GM21737 (cell line): ENCODE measurements around the gene PALD1.

ENCODE experiments used
- ATAC-seq: cut with Tn5 transposase; IDR thresholded peaks from one replicate; pipeline ENCODE4 v1.9.1; 2021; ENCODE audit warnings: mild to moderate bottlenecking, moderate library complexity; ENCODE audit not compliant: unreplicated experiment

The PALD1 gene

DNA sequence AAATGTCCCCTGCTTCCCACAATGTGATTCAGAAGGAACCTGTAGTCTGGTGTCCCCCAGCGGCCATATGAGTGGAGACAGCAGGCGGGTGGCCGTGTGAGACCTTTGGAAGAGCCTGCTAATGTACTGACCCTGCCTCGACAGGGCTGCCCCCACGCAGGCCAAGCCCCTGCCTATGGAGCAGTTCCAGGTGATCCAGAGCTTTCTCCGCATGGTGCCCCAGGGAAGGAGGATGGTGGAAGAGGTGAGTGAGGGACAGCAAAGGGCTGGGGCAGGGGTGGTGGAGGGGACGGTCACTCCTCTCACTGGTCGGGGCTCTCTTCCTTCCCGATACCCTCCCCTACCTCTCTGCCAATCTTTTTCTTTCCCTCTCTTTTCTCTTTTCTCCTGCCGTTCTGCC is 55.7 kb downstream of the PALD1 start:
- no peak for ATAC-seq

DNA sequence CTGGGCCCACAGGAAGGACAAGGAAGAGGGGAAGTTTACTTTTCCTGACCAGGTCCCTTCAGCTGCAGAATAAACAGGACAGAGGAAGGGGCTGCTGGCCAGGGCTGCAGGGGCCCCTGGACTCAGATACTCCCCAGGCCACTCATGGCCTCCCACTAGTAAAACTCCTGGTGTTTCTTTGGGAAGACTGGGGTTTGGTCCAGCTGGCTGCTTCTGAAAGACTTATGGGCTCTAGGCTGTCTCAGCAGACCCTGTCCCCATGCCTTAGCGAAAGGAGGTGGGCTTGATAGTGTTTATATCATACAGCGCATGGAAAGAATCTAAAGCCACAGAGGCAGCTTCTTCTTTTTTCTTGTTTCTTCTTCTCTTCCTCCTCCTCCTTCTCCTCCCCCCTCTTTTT is 56.4 kb downstream of the PALD1 start:
- ATAC-seq: no peak

DNA sequence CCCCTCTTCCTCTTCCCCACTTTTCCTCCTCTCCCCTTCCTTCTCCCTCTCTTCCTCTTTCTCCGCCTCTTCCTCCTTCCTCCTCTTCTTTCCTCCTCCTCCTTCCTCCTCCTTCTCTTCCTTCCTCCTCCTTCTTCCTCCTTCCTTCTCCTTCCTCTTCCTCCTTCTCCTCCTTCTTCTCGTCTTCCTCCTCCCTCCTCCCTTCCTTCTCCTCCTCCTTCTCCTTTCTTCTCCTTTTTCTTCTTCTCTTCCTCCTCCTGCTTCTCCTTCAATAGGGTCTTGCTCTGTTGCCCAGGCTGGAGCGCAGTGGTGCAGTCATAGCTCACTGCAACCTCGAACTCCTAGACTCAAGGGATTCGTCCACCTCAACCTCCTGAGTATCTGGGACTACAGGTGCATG is 56.9 kb downstream of the PALD1 start:
- ATAC-seq: no peak

DNA sequence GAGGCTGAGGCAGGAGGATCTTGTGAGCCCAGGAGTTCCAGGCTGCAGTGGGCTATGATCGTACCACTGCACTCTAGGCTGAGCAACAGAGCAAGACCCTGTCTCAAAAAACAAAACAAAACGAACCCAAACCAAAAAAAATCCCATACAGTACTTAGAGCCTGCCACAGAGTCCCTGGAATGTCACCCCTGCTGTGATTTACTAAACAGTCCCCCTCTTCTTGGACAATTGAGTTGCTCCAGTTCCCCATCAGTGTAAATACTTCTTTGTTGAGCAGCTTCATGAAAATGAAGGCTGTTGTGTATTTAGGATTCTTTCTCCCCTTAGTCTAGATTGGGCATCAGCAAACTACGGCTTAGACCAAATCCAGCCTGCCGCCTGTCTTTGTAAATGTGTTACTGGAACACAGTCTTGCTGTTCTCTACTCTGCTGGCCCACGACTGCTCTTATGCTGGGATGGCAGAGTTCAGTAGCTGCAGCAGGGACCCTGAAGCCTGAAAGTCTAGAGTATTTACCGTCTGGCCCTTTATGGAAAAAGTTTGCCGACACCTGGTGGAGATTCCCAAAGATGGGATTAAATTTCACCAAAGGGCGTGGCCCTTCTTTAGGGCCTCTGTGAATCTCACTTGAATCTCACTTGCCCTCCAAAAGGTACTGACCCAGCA is 57.8 kb downstream of the PALD1 start:
- no peak for ATAC-seq

DNA sequence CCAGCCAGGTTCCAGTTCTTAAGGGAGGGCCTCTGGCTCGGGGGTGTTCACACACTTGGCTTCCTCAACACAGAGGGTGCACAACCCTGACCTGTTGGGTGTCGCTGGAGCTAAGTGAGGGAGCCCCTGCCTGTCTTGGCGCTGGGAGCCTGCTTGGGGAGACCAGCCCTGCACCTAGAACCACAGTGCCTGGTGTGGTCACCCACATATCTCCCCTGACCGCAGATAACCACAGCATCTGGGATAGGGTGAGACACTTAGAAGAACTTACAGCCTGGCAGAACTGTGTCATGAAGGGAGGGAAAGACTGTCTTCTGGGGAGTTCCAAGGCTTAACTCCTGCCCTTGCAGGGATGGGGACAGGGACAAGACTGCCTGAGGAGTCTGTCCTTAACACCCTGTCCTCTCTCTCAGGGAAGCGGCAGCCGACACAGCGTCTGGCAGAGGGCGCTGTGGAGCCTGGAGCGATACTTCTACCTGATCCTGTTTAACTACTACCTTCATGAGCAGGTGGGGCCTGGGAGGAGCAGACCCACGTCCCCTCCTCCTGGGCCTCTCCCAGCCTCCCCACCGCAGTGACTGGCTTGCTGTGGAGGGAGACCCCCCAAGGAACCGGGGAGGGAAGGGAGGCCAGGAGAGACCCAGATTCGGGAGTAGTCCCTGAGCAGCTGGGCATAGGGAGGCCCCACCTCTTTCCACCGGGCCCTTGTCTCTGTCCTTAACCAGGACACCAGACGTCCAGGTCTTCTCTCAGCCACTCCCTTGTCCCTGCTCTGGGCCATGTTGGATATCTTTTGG is 59.0 kb downstream of the PALD1 start:
- ATAC-seq: no peak

DNA sequence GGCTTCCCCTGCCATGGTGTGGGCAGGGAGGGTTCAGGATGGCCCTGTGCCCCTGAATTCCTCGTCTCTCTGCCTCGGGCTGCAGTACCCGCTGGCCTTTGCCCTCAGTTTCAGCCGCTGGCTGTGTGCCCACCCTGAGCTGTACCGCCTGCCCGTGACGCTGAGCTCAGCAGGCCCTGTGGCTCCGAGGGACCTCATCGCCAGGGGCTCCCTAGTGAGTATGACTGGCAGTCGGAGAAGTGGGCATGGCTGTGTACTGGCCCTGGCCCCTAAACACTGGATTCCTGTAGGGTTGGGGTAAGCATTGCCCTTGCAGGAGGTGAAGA is 59.6 kb downstream of the PALD1 start:
- no peak for ATAC-seq

DNA sequence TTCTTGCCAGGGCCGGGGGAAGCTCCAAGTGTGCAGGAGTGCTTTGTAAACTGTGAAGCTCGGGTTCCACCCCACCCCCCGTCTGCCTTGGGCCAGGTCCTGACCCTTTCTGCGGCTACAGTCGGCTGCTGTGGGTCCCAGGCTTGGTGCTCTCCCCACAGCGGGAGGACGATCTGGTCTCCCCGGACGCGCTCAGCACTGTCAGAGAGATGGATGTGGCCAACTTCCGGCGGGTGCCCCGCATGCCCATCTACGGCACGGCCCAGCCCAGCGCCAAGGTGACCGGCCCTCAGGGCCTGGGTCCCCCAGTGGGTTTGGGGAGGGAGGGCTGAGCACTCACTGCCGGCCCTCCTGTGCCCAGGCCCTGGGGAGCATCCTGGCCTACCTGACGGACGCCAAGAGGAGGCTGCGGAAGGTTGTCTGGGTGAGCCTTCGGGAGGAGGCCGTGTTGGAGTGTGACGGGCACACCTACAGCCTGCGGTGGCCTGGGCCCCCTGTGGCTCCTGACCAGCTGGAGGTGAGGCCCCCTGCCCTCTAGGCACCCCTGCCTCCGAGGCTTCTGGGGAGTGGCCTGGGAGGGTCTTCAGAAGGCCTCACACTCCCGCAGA is 60.3 kb downstream of the PALD1 start:
- no peak for ATAC-seq

DNA sequence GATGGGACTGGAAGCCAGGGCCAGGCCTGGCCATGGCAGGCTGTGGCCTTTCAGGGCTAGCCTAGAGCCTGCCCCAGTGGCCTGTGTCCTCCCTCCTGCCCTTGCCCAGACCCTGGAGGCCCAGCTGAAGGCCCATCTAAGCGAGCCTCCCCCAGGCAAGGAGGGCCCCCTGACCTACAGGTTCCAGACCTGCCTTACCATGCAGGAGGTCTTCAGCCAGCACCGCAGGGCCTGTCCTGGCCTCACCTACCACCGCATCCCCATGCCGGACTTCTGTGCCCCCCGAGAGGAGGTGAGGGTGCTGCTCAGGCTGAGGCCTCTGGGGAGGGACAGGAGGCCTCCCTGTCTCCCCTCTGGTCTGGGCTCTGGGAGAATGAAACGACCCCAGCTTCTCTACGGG is 60.9 kb downstream of the PALD1 start:
- no peak for ATAC-seq

DNA sequence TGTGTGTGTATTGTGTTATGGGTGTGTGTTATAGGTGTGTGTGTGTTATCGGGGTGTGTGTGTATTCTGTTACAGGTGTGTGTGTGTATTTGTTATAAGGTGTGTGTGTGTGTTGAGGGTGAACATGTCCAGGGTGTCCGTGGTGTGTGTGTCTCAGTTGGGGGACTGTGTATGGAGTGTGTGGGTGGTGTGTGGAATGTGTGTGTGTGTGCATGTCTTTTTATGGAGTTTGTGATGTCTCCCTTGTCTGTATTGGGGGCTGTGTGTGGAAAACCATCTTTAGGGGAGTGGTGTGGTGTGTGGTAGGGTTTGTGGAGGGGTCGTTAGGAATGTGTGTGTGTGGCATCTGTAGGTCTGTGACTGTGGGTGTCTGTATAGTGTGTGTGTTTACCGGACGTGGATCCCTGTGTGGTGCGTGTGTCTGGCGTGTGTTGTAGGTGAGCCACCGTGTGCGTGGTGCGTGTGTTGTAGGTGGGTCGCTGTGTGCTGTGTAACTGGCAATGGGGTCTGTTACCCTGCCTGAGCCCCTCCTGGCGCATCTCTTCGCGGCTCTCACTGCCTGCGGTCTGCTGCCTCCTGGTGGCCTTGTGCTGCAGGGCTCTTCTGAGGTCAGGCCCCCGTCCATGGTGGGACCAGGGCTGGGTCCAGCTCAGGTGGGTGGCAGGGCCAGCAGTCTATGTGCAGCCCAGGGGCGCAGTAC is 61.7 kb downstream of the PALD1 start:
- ATAC-seq: no peak

DNA sequence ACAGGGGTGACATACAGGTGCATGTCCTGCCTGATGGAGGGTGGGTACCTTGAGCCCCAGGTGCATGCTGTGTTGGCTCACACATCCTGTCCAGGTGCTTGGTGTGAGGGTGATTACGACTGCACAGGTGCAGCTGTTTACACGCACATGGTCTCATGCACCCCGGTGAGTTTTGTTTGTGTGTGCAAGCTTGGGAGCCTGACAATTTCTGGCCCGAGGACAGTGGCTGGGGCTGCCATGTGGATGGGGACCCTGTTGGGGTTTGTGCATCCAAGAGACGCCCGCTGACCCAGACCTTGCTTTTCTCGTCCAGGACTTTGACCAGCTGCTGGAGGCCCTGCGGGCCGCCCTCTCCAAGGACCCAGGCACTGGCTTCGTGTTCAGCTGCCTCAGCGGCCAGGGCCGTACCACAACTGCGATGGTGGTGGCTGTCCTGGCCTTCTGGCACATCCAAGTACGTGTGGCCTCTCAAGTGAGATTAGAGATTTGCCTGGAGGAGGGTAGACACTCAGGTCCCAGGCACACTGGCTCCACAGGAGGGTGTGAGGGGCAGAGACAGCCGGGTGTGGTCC is 62.3 kb downstream of the PALD1 start:
- no peak for ATAC-seq

DNA sequence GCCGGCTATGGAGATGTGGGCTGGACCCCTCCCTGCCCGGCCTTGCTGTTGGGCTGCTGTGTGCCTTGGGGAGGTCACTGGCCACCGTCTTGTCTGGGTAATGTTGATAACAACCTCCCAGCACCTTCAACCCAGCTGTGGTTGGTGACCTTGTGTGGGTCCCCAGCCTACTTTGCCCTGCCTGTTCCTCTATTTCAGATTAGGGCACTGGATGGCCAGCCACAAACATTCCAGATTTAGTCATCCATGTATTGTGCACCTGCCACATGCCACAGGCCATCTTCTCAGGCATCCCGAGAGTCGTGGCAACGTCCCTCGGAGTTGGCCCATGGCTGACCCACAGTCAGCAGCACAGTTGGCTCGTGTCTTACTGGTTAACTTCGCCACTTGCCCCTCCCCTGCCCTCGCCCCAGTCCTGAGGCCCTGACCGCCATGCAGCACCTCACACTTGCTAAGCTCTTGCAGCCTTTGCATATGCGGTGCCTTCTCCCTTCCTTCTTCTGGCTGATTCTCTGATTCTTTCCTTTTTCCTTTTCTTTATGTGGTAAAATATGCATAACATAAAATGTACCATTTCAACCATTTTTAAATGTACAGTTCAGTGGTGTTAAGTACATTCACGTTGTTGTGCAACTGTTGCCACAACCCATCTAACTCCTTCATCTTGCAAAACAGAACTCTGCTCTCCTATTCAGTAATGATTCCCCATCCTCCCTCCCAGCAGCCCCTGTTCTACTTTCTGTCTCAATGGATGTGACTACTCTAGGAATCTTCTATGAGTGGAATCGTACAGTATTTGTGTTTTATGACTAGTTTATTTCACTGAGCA is 63.4 kb downstream of the PALD1 start:
- ATAC-seq: no peak

DNA sequence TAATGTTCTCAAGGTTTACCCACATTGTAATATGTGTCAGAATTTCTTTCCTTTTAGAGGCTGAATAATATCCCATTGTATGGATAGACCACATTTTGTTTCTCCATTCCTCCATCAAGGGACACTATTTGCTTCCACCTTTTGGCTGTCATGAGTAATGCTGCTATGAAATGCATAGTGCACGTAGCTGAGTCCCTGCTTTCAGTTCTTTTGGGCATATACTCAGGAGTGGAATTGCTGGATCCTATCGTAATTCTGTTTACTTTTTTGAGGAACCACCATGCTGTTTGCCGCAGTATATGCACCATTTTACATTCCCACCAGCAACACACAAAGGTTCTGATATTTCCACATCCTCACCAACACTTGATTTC is 64.0 kb downstream of the PALD1 start:
- ATAC-seq: no peak

DNA sequence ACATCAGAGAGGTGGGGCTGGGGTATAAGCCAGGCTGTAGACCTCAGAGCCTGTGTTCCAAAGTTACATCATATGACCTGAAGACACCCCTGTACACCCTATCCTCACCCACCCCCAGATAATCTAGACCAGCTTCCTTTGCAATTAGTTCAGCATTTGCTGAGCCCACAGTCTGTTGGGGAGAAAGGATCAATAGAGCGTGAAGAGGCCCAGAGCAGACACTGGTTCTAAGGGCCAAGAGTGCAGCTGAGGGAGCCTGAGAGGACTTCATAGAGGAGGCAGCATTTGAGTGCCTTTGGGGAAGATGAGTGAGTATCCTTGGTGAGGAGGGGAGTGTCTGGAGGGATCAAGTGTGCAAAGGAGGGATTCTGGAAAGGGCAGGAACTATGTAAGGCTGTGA is 65.3 kb downstream of the PALD1 start:
- no peak for ATAC-seq

DNA sequence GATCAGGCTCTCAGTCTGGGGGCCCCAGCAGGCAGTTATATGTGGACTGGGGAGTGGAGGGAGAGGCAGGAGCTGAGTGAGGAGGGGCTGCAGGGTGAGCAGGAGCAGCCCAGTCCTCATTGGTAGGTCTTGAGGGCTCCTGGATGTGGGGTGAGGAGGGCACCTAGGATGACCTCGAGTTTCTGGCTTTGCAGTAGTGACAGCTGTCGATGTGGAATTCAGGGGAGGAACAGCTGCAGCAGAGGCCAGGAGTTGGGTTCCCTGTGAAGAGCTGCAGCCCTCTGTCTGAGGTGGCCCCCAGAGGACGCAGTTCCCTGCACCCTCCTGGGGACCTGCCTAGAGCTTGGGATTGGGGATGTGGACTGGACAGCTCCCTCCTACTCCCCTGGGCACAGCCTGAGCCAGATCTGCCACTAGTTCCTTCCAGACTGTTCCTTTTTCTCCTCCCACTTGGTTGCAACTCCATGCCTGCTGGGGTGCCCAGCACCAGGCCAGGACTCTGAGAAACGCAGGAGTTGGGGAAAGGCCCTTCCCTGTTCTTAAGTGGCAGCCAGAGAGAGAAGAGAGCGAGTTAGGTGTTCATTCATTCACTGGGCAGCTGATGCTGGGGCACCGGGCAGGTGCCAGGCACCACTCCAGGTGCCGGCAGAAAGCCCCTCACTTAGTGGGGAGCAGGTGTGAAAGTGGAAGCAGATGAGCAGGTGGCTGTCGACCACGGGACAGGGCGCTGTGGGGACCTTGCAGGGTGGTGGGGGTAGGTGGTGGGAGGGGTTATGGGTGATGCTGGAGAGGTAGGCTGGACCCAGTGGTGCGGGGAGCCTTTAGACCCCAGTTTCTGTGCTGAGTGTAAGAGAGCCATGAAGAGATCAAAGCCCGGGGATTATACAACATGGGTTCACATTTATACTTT is 66.1 kb downstream of the PALD1 start:
- ATAC-seq: no peak

DNA sequence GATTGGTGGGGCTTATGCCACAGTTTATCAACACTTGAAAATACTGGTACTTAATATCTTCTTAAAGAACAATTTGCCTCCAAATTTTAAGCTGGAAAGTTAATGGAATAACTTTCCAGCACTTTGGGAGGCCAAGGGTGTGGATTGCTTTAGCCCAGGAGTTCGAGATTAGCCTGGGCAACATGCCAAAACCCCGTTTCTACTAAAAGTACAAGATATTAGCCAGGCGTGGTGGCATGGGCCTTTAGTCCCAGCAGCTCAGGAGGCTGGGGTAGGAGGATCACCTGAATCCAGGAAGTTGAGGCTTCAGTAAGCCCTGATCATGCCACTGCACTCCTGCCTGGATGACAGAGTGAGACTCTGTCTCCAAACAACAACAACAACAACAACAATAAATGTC is 68.0 kb downstream of the PALD1 start:
- no peak for ATAC-seq

DNA sequence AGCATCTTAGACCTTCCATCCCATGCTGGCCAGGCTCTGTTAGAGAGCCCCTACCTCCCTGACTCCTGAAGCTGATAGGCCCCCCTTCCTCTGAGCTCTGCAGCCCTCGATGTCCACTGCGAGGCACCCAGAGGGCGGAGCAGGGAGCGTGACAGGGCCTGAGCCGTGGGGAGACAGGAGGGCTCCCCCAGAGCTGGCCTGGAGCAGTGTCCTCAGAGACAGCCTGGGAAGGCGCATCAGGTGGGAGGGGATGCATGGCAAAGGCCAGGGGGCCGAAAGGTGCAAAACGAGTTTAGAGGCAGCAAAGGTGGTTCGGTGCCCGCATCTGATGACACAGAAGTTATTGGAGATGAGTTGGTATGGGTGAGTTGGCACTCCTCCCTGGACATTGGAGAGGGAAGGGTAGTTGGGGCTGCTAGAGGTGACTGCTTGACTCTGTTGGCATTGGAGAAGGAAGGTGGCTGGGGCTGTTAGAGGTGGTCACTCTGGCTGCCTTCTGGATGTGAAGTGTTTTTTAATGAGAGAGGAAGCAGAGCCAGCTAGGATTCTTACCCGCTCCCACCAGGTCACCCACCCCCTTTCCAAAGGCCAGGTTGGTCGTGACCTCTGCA is 70.9 kb downstream of the PALD1 start:
- ATAC-seq: no peak

DNA sequence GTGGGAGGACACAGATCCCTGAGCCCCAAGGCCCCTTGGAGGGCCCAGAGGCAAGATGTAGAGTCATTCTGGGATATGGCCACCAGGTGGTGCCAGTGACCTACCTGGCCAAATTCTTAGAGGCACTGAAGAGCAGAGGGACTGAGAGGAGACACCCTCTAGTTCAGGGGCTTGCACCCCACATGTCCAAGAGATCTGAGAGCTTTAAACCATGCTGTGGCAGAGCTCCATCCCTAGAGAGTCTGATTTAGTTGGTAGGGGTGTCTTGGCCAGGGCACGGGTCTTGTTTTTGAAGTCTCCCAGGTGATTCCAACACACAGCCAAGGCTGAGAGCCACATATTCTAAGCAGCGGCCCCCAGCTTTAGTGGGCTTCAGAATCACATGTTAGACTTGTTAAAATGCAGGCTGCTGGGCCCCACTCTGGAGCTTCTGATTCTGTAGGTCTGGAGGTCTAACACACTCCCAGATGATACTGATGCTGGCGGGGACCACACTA is 71.4 kb downstream of the PALD1 start:
- ATAC-seq: no peak

DNA sequence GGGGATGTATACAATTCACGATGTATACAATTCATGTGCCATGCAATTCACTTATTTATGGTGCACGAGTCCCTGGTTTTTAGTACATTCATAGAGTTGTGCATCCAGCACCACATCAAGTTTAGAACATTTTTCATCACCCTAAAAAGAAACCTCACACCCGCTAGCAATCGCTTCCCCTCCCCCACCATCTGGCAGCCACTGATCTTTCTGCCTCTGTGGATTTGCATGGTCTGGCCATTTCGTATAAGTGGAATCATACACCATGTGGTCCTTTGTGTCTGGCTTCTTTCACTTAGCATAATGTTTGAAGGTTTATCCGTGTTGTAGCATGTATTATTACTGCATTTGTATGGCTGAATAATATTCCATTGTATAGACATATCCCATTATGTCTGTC is 71.9 kb downstream of the PALD1 start:
- ATAC-seq: no peak

DNA sequence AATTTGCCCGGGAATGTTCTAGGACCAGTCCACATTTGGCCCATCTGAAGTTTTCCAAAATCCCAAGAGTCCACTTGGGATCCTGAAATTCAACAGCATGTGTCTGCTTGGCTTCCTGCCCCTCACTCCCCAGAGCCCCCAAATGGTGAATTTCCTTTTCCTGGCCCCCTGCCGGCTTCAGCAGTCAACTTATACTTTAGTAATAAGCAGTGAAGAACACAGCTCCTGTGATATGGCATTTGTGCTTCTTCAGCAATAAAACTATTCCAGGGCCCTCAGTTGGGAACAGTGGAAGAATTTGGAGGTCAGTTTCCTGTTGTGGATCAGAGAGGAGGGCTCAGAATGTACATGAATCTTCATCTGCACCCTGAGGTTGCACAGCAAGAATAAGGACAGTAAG is 72.9 kb downstream of the PALD1 start:
- ATAC-seq: no peak
